GM12878 (cell line): Measurements from ENCODE around the gene ENOX2.

Experiments used
- BCL11A ChIP-seq: IDR thresholded peaks from 2 replicates; pipeline ENCODE4 v1.6.1; 2011; ENCODE audit warnings: low read depth, low read length
- GABPA ChIP-seq: IDR thresholded peaks from 2 replicates; pipeline ENCODE4 v1.6.1; 2014; ENCODE audit warnings: antibody characterized with exemption, low read depth, mild to moderate bottlenecking, inconsistent platforms
- MEF2A ChIP-seq: IDR thresholded peaks from 2 replicates; pipeline ENCODE4 v1.6.1; 2011; ENCODE audit warnings: low read depth, mild to moderate bottlenecking, low read length, moderate library complexity; ENCODE audit not compliant: insufficient read depth
- RFX5 ChIP-seq: IDR thresholded peaks from 2 replicates; pipeline ENCODE4 v1.6.1; 2011; ENCODE audit warnings: low read depth, low read length, improper control_type of control experiment
- STAT1 ChIP-seq: fragments of 450-650 bp; conservative IDR thresholded peaks from 2 replicates; pipeline ENCODE4 v1.6.1; 2014; ENCODE audit warnings: antibody characterized with exemption, mild to moderate bottlenecking
- STAT3 ChIP-seq: IDR thresholded peaks from 2 replicates; pipeline ENCODE4 v1.6.1; 2011; ENCODE audit warnings: low read depth, low read length, improper control_type of control experiment
- SUZ12 ChIP-seq: fragments of 200-600 bp; sonication (generic); IDR thresholded peaks from one replicate; pipeline ENCODE4 v1.6.1; 2018; ENCODE audit warnings: antibody characterized with exemption, mild to moderate bottlenecking; ENCODE audit not compliant: unreplicated experiment
- YY1 ChIP-seq: IDR thresholded peaks from 2 replicates; pipeline ENCODE4 v1.6.1; 2011; ENCODE audit warnings: low read depth, mild to moderate bottlenecking, low read length
- TF ChIP-seq, protein P1 (sequence below), 3 experiments: IDR thresholded peaks in 2 of 3; conservative IDR thresholded peaks in 1 of 3; 2 replicates each; pipeline ENCODE4 v1.5.1; 2011; ENCODE audit warnings: low read depth in 3 of 3, low read length in 3 of 3, mild to moderate bottlenecking in 3 of 3, control low read depth in 2 of 3, moderate library complexity in 2 of 3, inconsistent platforms in 1 of 3, mixed read lengths in 1 of 3; ENCODE audit not compliant: control insufficient read depth in 2 of 3, insufficient read depth in 1 of 3; ENCODE audit errors: extremely low read depth in 1 of 3

DNA sequence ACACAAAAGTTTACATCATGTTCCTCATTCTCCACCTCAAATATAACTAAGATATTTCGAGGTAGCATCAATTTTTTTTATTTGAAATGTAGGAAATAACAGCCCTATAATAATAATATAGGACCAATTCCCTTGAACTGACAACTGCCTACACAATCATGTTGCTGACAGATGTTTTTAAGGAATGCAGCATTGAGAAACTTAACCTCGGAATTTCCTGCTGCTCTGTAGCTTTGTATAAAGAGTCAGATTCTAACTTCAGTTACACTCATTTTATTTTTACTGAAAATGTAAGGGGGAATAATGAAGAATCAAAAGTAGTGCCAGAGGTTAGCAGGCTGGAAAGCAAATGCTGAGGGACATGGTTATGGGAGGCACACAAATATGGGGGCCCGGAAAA is 265.4 kb downstream of the ENOX2 start:
- TF ChIP-seq, protein P1, sequence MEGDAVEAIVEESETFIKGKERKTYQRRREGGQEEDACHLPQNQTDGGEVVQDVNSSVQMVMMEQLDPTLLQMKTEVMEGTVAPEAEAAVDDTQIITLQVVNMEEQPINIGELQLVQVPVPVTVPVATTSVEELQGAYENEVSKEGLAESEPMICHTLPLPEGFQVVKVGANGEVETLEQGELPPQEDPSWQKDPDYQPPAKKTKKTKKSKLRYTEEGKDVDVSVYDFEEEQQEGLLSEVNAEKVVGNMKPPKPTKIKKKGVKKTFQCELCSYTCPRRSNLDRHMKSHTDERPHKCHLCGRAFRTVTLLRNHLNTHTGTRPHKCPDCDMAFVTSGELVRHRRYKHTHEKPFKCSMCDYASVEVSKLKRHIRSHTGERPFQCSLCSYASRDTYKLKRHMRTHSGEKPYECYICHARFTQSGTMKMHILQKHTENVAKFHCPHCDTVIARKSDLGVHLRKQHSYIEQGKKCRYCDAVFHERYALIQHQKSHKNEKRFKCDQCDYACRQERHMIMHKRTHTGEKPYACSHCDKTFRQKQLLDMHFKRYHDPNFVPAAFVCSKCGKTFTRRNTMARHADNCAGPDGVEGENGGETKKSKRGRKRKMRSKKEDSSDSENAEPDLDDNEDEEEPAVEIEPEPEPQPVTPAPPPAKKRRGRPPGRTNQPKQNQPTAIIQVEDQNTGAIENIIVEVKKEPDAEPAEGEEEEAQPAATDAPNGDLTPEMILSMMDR (IDR thresholded peaks at IDR 0.05 in 2 of 3, conservative IDR thresholded peaks at IDR 0.05 in 1 of 3; ENCODE audit: control insufficient read depth in 2 of 3, extremely low read depth in 1 of 3, insufficient read depth in 1 of 3, low read depth in 3 of 3, low read length in 3 of 3): no peak
- TF ChIP-seq STAT1 (no peak), STAT3 (no peak), YY1 (no peak), RFX5 (no peak), SUZ12 (no peak), BCL11A (no peak), GABPA (no peak), MEF2A (no peak)
